HEK293T (cell line): ENCODE measurements around the gene FTCD.
"Not testable (repeated sequence)": the region's sequence is repeated elsewhere in the genome, so short reads cannot be mapped to it uniquely, and the experiment has no call there.

Experiments used
- CTCF ChIA-PET: fragments of 350-600 bp; formaldehyde crosslinking; extraction: SDS; loops from one replicate; lab custom pipeline; 2021; ENCODE audit warnings: antibody characterized with exemption, inconsistent platforms; lab: Yijun Ruan, JAX
- POLR2A ChIA-PET: fragments of 350-600 bp; formaldehyde crosslinking; extraction: SDS; loops from one replicate; lab custom pipeline; 2020; ENCODE audit warnings: antibody characterized with exemption, inconsistent platforms; lab: Yijun Ruan, JAX
- DNase-seq: peaks from one replicate; pipeline ENCODE4 v3.0.0; 2012; ENCODE audit warnings: mixed read lengths; ENCODE audit errors: extremely low spot score
- ARNT ChIP-seq: fragments of 450-650 bp; IDR thresholded peaks from 2 replicates; pipeline ENCODE4 v1.6.1; 2017; ENCODE audit warnings: mild to moderate bottlenecking
- BHLHE40 ChIP-seq: fragments of 450-650 bp; IDR thresholded peaks from 2 replicates; pipeline ENCODE4 v1.6.1; 2016; ENCODE audit warnings: mild to moderate bottlenecking, moderate library complexity, borderline replicate concordance
- CTBP1 ChIP-seq: fragments of 450-650 bp; IDR thresholded peaks from 2 replicates; pipeline ENCODE4 v1.6.1; 2016; ENCODE audit warnings: borderline replicate concordance
- ELF4 ChIP-seq: fragments of 450-650 bp; IDR thresholded peaks from 2 replicates; pipeline ENCODE4 v1.6.1; 2017; ENCODE audit warnings: antibody characterized with exemption
- FOXA1 ChIP-seq: fragments of 450-650 bp; IDR thresholded peaks from 2 replicates; pipeline ENCODE4 v1.6.1; 2016; ENCODE audit warnings: mild to moderate bottlenecking
- FOXK2 ChIP-seq: fragments of 450-650 bp; IDR thresholded peaks from 2 replicates; pipeline ENCODE4 v1.6.1; 2016; ENCODE audit warnings: mild to moderate bottlenecking
- FOXM1 ChIP-seq: fragments of 450-650 bp; IDR thresholded peaks from 2 replicates; pipeline ENCODE4 v1.6.1; 2017; ENCODE audit warnings: mild to moderate bottlenecking, borderline replicate concordance
- HDGF ChIP-seq: fragments of 450-650 bp; IDR thresholded peaks from 2 replicates; pipeline ENCODE4 v1.6.1; 2017; ENCODE audit warnings: antibody characterized with exemption, borderline replicate concordance
- L3MBTL2 ChIP-seq: fragments of 450-650 bp; conservative IDR thresholded peaks from 2 replicates; pipeline ENCODE4 v1.6.1; 2016; ENCODE audit warnings: mild to moderate bottlenecking
- LEF1 ChIP-seq: fragments of 450-650 bp; IDR thresholded peaks from 2 replicates; pipeline ENCODE4 v1.6.1; 2017; ENCODE audit warnings: mild to moderate bottlenecking, borderline replicate concordance
- NFRKB ChIP-seq: fragments of 450-650 bp; IDR thresholded peaks from 2 replicates; pipeline ENCODE4 v1.6.1; 2016; ENCODE audit warnings: mild to moderate bottlenecking, moderate library complexity
- PKNOX1 ChIP-seq: fragments of 450-650 bp; IDR thresholded peaks from 2 replicates; pipeline ENCODE4 v1.6.1; 2016
- SP1 ChIP-seq: fragments of 450-650 bp; IDR thresholded peaks from 2 replicates; pipeline ENCODE4 v1.6.1; 2017
- SUZ12 ChIP-seq: fragments of 450-650 bp; IDR thresholded peaks from 2 replicates; pipeline ENCODE4 v1.6.1; 2016; ENCODE audit warnings: mild to moderate bottlenecking
- TARDBP ChIP-seq: fragments of 450-650 bp; IDR thresholded peaks from 2 replicates; pipeline ENCODE4 v1.6.1; 2016
- ZNF384 ChIP-seq: fragments of 450-650 bp; IDR thresholded peaks from 2 replicates; pipeline ENCODE4 v1.6.1; 2016

The FTCD gene

GRCh38 chr21:46142582-46143473, 12.6 kb downstream of the FTCD start:
- POLR2A ChIA-PET = interaction anchor here (0.6 to 1.5 kb wide), 13 partner anchors 10 to 493 kb away, joined by 3 to 12 read pairs (median 3); partner anchors contain the start of genes COL6A1, LSS, MCM3AP and YBEY

GRCh38 chr21:46141767-46142581, 13.4 kb downstream of the FTCD start:
- CTCF ChIA-PET = interaction anchor here (1.7 kb wide), 1 partner anchor 11 kb away, joined by 7 read pairs; no protein-coding TSS in a partner anchor

More at GRCh38 chr21:46142582-46143473, 12.6 kb downstream of the FTCD start:
- TF ChIP-seq LEF1 (no peak), ARNT (no peak), FOXM1 (no peak), PKNOX1 (no peak), L3MBTL2 (no peak), HDGF (no peak), TARDBP (no peak), FOXA1 (no peak), FOXK2 (no peak), ZNF384 (no peak)
- no peak for DNase-seq
- CTCF ChIA-PET = interaction anchor here (0.8 to 1.7 kb wide), 9 partner anchors 10 to 182 kb away, joined by 3 to 14 read pairs (median 5); no protein-coding TSS in a partner anchor

GRCh38 chr21:46140352-46141003, 14.9 kb downstream of the FTCD start:
- CTCF ChIA-PET = interaction anchor here (1.7 kb wide), 1 partner anchor 13 kb away, joined by 7 read pairs; no protein-coding TSS in a partner anchor
- POLR2A ChIA-PET, DNase-seq: not testable (repeated sequence)

More at GRCh38 chr21:46141767-46142581, 13.4 kb downstream of the FTCD start:
- POLR2A ChIA-PET = interaction anchor here (1.2 kb wide), 1 partner anchor 494 kb away, joined by 3 read pairs; no protein-coding TSS in a partner anchor
- DNase-seq = no peak
- TF ChIP-seq FOXM1 (no peak), FOXA1 (no peak), ZNF384 (no peak), PKNOX1 (no peak), SP1 (no peak), ARNT (no peak), NFRKB (no peak), TARDBP (no peak), L3MBTL2 (no peak), HDGF (no peak), FOXK2 (no peak), CTBP1 (no peak), SUZ12 (no peak), BHLHE40 (no peak)

GRCh38 chr21:46139686-46140085, 15.7 kb downstream of the FTCD start:
- DNase-seq = no peak
- TF ChIP-seq L3MBTL2 = no peak
- no peak for TF ChIP-seq SUZ12
- no peak for TF ChIP-seq ARNT
- no peak for TF ChIP-seq TARDBP
- TF ChIP-seq FOXA1 = no peak
- TF ChIP-seq ZNF384 = no peak
- no peak for TF ChIP-seq LEF1
- no peak for TF ChIP-seq ELF4
- no peak for TF ChIP-seq HDGF
- POLR2A ChIA-PET = no interaction called here
- CTCF ChIA-PET = interaction anchor here (0.6 kb wide), 1 partner anchor 206 kb away, joined by 3 read pairs; no protein-coding TSS in a partner anchor

GRCh38 chr21:46138383-46138970, 16.9 kb downstream of the FTCD start:
- TF ChIP-seq CTBP1 = no peak
- TF ChIP-seq BHLHE40 = no peak
- no peak for TF ChIP-seq LEF1
- no peak for TF ChIP-seq SP1
- TF ChIP-seq ZNF384 = no peak
- CTCF ChIA-PET = no interaction called here
- POLR2A ChIA-PET = no interaction called here

GRCh38 chr21:46137908-46138307, 17.5 kb downstream of the FTCD start:
- CTCF ChIA-PET = no interaction called here
- DNase-seq = no peak
- TF ChIP-seq ELF4 (no peak), PKNOX1 (no peak), BHLHE40 (no peak), ARNT (no peak), L3MBTL2 (no peak)
- POLR2A ChIA-PET = no interaction called here

More at GRCh38 chr21:46138383-46138970, 16.9 kb downstream of the FTCD start:
- DNase-seq = no peak
